Measurements from ENCODE around the gene FLNC.

Gene FLNC

GRCh38 chr7:128892521-128893250 is 62.5 kb downstream of the FLNC start:
- no peak for DNase-seq (ENCODE audit: low read depth, low spot score)

- DNase-seq (ENCODE audit: low read depth, low spot score) = no peak
Observed at GRCh38 chr7:128893251-128894100, 63.3 kb downstream of the FLNC start.

- no peak for DNase-seq (ENCODE audit: low read depth, low spot score)
Observed at GRCh38 chr7:128894101-128894440, 63.9 kb downstream of the FLNC start.

GRCh38 chr7:128895320-128895719 is 65.1 kb downstream of the FLNC start:
- DNase-seq (ENCODE audit: low read depth, low spot score) = no peak

GRCh38 chr7:128899392-128899791 is 69.2 kb downstream of the FLNC start:
- no peak for DNase-seq (ENCODE audit: low read depth, low spot score)

GRCh38 chr7:128900237-128900636 is 70.0 kb downstream of the FLNC start:
- no peak for DNase-seq (ENCODE audit: low read depth, low spot score)

- DNase-seq (ENCODE audit: low read depth, low spot score) = no peak
Observed at GRCh38 chr7:128902761-128903585, 72.8 kb downstream of the FLNC start.

GRCh38 chr7:128903621-128904361 is 73.6 kb downstream of the FLNC start:
- no peak for DNase-seq (ENCODE audit: low read depth, low spot score)

GRCh38 chr7:128904381-128905197 is 74.4 kb downstream of the FLNC start:
- no peak for DNase-seq (ENCODE audit: low read depth, low spot score)

GRCh38 chr7:128906001-128906765 is 76.0 kb downstream of the FLNC start:
- DNase-seq (ENCODE audit: low read depth, low spot score) = no peak

- no peak for DNase-seq (ENCODE audit: low read depth, low spot score)
Observed at GRCh38 chr7:128906766-128907559, 76.8 kb downstream of the FLNC start.

Measured in iPS DF 19.7 (cell line).